ENCODE data around the gene GABRD.

- TF ChIP-seq CTCF (conservative IDR thresholded peaks at IDR 0.05) (no peak), ZFX (IDR thresholded peaks at IDR 0.05) (no peak)
Observed at GRCh38 chr1:2038229-2038628, 19.1 kb downstream of the GABRD start.
